Bronchial epithelial cell (primary cell): ENCODE results near the gene HOXB8. TPM values are rescaled to one million over a fixed set of nuclear protein-coding genes. Genes with fewer than 3 reads are reported as not detected.

Source experiments
- DNase-seq: peaks from one replicate; pipeline ENCODE4 v3.0.0-alpha.2; 2010; ENCODE audit warnings: low read depth
- FAIRE-seq: peaks from 2 replicates; lab custom pipeline; 2011; peaks lifted over from hg19 to GRCh38; lab: Jason Lieb, UNC
- H3K27me3 ChIP-seq: 2 replicates; pipeline ENCODE4 v1.5.1; 2011; ENCODE audit warnings: low read length; ENCODE audit not compliant: control insufficient read depth, insufficient read depth
- H3K36me3 ChIP-seq: 2 replicates; pipeline ENCODE4 v1.5.1; 2011; ENCODE audit warnings: low read length; ENCODE audit not compliant: control insufficient read depth, insufficient read depth
- H3K4me3 ChIP-seq: 2 replicates; pipeline ENCODE4 v1.5.1; 2011; ENCODE audit warnings: mild to moderate bottlenecking, low read depth, low read length, control low read depth
- total RNA-seq: library from RNA; depleted of rRNA; stranded (reverse); fragments of >200 nt; gene quantifications from 2 replicates; pipeline ENCODE4 v1.2.1, GENCODE V29; 2014
- TF ChIP-seq, protein P1 (sequence below): IDR thresholded peaks from 2 replicates; pipeline ENCODE4 v1.5.1; 2011; ENCODE audit warnings: mild to moderate bottlenecking, moderate library complexity, low read length, control low read depth, inconsistent platforms; ENCODE audit not compliant: insufficient read depth, severe bottlenecking

Gene HOXB8
- total RNA-seq, 1 donor from 2014 or later = not detected

DNA sequence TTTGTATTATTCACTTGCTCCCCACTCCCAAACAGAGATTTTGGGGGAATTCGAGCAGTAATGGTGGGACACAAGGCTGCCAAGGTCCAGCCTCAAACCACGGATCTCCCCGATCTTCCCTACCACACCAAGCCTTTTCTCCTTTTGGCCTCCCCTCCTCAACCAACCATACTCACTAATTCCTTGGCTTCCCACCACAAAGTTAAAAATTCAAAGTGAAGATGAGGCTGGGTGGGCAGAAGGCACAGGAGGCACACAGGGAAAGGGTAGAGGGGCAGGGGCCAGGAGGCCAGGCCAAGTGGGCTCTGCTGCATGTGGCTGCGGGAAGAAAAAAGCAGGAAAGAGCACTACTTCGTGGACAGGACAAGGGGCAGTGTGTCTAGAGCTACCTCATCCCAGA, 52.2 kb downstream of the HOXB8 start:
- Histone ChIP-seq H3K36me3 (no peaks in the 10 kb centered on the region), H3K4me3 (no peak overlapping the region), H3K27me3 (peaks cover 87% of the 10 kb centered on the region)
- FAIRE-seq (no peak), DNase-seq (no peak)
- TF ChIP-seq, protein P1, sequence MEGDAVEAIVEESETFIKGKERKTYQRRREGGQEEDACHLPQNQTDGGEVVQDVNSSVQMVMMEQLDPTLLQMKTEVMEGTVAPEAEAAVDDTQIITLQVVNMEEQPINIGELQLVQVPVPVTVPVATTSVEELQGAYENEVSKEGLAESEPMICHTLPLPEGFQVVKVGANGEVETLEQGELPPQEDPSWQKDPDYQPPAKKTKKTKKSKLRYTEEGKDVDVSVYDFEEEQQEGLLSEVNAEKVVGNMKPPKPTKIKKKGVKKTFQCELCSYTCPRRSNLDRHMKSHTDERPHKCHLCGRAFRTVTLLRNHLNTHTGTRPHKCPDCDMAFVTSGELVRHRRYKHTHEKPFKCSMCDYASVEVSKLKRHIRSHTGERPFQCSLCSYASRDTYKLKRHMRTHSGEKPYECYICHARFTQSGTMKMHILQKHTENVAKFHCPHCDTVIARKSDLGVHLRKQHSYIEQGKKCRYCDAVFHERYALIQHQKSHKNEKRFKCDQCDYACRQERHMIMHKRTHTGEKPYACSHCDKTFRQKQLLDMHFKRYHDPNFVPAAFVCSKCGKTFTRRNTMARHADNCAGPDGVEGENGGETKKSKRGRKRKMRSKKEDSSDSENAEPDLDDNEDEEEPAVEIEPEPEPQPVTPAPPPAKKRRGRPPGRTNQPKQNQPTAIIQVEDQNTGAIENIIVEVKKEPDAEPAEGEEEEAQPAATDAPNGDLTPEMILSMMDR = no peak

Other genes with a start within 250 kb of the HOXB8 start
- gene SKAP1, start 185.1 kb downstream of the HOXB8 start, total RNA-seq = not detected in 2 replicates
- gene HOXB1, start 84.3 kb downstream of the HOXB8 start, total RNA-seq = under 0.01 TPM in 1 of 2 replicates, not detected in the other
- not detected in 2 replicates for gene HOXB2, start 70.2 kb downstream of the HOXB8 start, total RNA-seq
- not detected in 2 replicates for gene HOXB4, start 36.9 kb downstream of the HOXB8 start, total RNA-seq
- not detected in 2 replicates for gene HOXB3, start 25.1 kb downstream of the HOXB8 start, total RNA-seq
- not detected in 2 replicates for gene HOXB5, start 21.5 kb downstream of the HOXB8 start, total RNA-seq
- gene HOXB6, start 10.3 kb downstream of the HOXB8 start, total RNA-seq = not detected in 2 replicates
- gene HOXB7, start 4.3 kb downstream of the HOXB8 start, total RNA-seq = not detected in 2 replicates
- gene HOXB9, start 11.1 kb upstream of the HOXB8 start, total RNA-seq = not detected in 2 replicates
- gene PRAC1, start 107.2 kb upstream of the HOXB8 start, total RNA-seq = not detected in 2 replicates
- gene PRAC2, start 107.9 kb upstream of the HOXB8 start, total RNA-seq = not detected in 2 replicates
- gene HOXB13, start 113.5 kb upstream of the HOXB8 start, total RNA-seq = not detected in 2 replicates
- not detected in 2 replicates for gene TTLL6, start 201.9 kb upstream of the HOXB8 start, total RNA-seq
- 30.3 and 60.3 TPM in 2 replicates for gene CALCOCO2, start 215.7 kb upstream of the HOXB8 start, total RNA-seq